SKM-1 (cell line): ENCODE data around the gene VPS37C.
"Not testable (repeated sequence)": the region's sequence is repeated elsewhere in the genome, so short reads cannot be mapped to it uniquely, and the experiment has no call there.

Experiments
- DNase-seq: peaks from one replicate; lab custom pipeline; 2025; ENCODE audit not compliant: unreplicated experiment; lab: John Stamatoyannopoulos, UW

The VPS37C gene

GRCh38 chr11:61161190-61162091 is at the start of gene VPS37C:
Gene VPS37C, minus strand, starts transcription at chr11:61161426. Its CDS starts 22,597 bp downstream, at chr11:61138829.
- peak; percentile 58 for DNase-seq

- DNase-seq = not testable (repeated sequence)
Observed at GRCh38 chr11:61210629-61211028, 49.4 kb upstream of the VPS37C start.

DNA sequence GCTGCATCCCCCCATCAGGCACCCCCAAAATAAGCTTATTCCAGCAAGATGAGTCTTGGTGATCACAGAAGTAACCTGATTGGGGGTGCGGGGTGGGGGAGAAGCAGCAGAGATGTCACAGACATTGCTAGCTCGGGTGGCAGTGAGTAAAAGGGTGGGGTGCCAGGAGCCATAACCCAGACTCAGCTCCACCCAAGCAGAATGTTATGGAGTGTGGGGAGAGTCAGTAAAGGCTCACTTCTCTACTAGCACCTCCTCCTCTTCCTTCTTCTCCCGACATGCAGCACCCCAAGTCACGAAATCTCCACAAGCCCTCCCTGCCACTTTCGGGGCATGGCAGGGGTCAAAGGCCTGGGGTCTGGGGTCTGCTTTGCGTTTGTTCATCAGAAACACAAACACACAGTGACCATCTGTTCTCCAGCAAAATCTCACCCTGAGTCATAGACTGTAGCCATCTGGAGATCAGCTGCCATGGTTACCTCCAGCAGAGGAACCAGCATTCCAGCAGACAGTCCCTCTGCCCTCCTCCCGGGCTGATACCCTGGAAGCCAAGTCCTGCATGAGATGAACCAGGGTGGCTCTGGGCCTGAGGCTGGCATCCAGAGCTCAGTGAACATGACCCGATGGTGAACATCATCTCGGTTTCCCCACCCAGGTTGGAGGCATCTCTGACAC is 46.5 kb upstream of the VPS37C start:
- DNase-seq = not testable (repeated sequence)

DNA sequence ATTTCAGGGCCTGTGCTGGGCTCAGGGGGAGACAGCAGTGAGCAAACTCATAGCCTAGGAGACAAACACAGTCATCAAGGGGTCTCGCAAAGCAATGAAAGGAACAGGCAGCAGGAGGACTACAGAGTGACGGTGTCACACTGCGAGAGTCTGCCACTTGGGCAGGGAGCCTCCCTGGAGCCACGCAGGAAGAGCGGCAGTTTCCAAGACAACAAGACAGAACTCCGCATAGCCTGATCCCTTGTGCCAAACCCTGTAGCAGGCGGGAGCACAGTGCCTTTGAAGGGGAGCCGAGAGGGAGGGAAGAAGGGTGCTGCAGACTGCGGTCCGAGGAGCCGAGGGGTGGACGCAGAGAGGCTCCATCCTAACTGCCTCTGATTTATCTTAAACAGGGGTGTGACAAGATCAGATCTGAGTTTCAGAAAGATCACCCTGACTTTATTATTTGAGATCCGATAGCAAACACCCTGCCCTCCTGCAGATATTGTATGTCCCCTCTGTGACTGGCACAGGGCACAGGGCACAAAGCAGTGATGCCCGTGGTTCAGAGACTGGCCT is 43.4 kb upstream of the VPS37C start:
- DNase-seq = not testable (repeated sequence)

- DNase-seq = not testable (repeated sequence)
Observed at GRCh38 chr11:61203873-61204272, 42.6 kb upstream of the VPS37C start.

DNA sequence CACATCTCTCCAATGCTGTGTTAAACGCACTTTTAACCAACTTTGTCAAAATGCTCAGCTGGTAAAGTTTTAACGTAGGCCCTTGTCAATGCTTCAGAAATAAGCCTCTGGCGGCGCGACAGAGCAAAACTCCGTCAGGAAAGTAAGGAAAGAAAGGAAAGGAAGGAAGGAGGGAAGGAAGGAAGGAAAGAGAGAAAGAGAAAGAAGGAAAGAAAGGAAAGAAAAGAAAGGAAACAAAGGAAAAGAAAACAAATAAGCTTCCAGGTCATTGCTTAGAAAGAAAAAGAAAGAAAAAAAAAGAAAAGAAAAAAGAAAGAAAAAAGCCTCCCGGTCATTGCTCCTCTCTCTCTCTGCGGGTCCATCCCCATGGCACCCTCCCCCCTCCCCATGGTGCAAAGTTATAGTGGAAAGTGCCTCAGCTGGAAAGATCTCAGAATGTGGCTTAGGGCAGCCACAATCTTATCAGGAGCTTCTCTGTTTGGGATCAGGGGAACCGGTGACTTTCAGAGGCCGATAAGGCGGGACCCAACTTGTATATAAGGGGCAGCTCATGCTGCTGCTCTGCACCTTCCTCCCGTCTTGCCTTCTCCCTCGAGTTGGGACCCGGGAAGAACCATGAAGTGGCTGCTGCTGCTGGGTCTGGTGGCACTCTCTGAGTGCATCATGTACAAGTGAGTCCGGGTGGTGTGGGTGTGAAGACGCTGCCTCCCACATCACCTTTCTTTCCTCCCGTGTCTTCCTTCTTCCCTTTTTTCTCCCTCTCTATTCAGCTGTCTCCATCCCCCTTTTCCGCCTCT is 41.9 kb upstream of the VPS37C start, which contains the start of gene PGA3:
TSS of gene PGA3 (plus strand) at position 566 of the 797 bp plus-strand sequence. CDS start at position 616, 50 bp downstream.
- DNase-seq = not testable (repeated sequence)

GRCh38 chr11:61201476-61201875 is 40.2 kb upstream of the VPS37C start:
- DNase-seq = no peak

- DNase-seq = no peak
Observed at GRCh38 chr11:61198948-61199523, 37.8 kb upstream of the VPS37C start.

GRCh38 chr11:61198361-61198760 is 37.1 kb upstream of the VPS37C start:
- DNase-seq = no peak

DNA sequence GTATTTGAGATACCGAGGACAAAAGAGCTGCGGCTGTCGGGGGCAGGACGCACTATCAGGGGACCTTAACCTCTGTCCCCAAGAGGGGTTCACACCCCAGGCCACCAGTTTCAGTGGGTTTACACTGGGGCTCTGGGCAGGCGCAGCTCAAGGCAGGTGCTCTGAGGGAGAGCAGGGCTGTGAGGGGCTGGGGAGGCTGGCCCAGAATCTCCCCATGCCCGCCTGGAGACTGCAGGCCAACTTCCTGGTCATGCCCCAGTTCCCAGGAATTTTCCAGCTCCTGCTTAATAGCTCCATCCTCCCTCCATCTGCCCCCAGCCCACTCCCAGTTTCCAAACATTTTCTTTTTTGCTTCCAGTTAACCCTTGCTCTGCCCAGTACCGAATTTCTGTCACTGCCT is 34.5 kb upstream of the VPS37C start:
- no peak for DNase-seq

DNA sequence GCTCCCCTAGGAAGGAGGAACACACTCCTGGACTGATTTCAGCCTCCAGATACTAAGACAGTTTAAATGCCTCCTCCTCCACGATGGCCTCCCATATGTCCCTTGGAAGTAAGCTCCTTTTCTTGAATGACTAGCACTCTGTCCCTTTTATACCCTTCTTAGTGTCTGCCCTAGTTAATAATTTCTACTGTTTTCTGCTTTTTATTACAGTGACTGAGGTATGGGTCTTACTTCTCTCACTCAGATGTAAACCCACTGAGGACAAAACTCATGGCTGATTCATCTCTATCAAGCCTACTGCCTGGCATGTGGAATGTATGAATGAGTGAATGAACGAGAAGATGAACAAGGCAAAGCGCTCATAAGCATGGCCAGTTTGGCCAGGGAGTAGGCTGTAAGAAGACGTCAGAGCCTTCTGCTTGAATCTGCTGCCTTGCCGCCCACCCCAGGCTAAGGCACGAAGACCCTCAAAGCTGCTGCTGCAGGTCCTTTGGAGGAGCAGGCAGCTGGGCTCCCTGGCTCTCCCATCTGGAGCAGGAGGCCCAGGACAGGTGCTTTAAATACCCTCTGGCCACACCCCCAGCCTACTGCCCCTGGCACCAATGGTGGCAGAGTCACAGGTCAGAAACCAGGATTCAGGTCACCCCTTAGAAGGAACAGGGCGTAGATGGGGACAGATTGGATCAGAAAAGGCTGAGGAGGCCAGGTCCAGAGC is 33.9 kb upstream of the VPS37C start:
- DNase-seq = no peak

- DNase-seq = no peak
Observed at GRCh38 chr11:61194169-61194671, 33.0 kb upstream of the VPS37C start.

DNA sequence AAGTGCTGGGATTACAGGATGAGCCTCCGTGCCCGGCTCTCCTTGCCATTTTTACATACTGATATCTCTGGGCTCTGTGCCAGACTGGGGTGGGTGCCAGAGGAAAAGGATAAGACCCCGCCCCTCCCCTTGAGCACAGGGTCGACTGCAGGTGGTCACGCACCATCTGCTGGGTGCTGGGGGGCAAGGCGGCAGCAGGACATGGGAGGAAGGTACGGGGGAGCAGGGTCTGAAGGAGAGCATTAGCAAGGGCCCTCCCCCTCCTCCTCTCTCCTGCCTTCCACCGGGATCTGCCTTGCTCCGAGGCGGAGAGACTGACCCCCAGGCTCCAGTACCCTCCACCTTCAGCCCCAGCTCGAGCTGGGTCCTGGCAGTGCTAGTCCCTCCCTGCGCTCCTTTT is 32.4 kb upstream of the VPS37C start:
- DNase-seq = no peak

DNA sequence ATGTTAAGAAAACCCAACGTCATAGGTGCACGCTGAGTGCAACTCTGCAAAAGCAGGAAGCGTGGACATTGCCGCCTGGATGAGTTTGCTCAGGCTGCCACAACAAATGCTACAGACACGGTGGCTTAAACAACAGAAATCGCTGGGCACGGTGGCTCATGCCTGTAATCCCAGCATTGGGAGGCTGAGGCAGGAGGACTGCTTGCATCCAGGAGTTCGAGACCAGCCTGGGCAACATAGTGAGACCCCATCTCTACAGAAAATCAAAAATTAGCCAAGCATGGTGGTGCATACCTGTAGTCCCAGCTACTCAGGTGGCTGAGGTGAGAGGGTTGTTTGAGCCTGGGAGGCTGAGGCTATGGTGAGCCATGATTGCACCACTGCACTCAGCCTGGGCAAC is 28.7 kb upstream of the VPS37C start:
- no peak for DNase-seq

DNA sequence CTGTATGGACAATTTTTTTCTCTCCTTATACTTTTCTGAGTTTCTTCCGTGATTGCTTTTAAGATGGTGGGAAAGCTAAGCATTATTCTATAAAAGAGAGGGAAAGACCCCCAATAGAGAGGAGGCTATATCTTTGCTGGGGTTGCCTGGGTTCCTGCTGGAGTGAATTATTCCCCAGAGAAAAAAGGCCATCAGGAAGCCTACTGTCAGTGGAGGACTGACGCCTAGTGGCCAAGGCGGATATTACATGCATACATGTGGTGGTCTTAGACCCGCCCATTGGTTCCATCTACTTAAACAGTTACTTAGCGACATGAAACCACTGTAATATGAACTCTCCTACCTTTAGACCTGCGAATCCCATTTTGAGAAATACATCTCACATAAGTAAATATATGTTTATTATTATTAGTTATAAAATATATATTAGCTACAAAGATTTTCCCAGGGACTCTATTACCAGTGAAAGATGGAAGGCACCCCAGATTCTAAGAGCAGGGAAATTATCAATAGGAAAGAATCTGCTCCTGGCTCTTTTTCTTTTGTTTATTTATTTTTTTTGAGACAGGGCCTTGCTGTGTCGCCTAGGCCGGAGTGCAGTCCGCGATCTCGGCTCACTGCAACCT is 26.4 kb upstream of the VPS37C start:
- peak; percentile 18 for DNase-seq

- no peak for DNase-seq
Observed at GRCh38 chr11:61186504-61186903, 25.3 kb upstream of the VPS37C start.

GRCh38 chr11:61183645-61184044 is 22.4 kb upstream of the VPS37C start:
- DNase-seq = no peak

- DNase-seq = no peak
Observed at GRCh38 chr11:61181489-61181888, 20.3 kb upstream of the VPS37C start.

- DNase-seq = not testable (repeated sequence)
Observed at GRCh38 chr11:61180205-61180604, 19.0 kb upstream of the VPS37C start.
